ENCODE data around the gene COPS3. TPM values are rescaled to one million over a fixed set of nuclear protein-coding genes. Genes with fewer than 3 reads are reported as not detected.
"Not testable (repeated sequence)": the region's sequence is repeated elsewhere in the genome, so short reads cannot be mapped to it uniquely, and the experiment has no call there.

COPS3 gene
- total RNA-seq, 3 donors from 2014 or later: 154 to 163 (median 161) TPM

DNA sequence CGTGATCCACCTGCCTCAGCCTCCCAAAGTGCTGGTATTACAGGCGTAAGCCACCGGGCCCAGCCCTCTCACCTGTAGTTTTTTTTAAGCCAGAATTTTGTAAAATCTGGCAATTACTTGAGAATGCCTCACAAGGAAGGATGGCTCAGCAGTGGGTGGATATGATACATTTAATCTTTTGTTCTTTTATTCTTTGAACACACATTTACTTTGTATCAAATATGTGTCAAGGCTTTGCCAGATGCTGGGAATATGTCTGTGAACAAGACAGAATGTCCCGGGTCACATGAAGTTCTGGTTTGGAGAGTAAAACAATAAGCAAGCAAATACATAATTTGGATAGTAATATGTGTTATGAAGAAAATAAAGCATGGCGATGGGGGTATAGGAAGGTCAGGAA is 4.9 kb upstream of the COPS3 start:
- H3K36me3 Mint-ChIP-seq (ENCODE audit: insufficient read depth): no peaks in the 10 kb centered on the region
- no peak overlapping the region for H3K4me3 Mint-ChIP-seq
- DNase-seq (no peak), ATAC-seq (no peak)
- no peaks in the 10 kb centered on the region for H3K9me3 Mint-ChIP-seq
- peaks cover 7% of the 10 kb centered on the region for H3K4me1 Mint-ChIP-seq (ENCODE audit: low read depth)
- H3K27me3 Mint-ChIP-seq (ENCODE audit: low read depth): no peaks in the 10 kb centered on the region

GRCh38 chr17:17279316-17279715 is 1.7 kb downstream of the COPS3 start:
- H3K36me3 Mint-ChIP-seq (ENCODE audit: insufficient read depth): peaks cover 16% of the 10 kb centered on the region
- no peaks in the 10 kb centered on the region for H3K9me3 Mint-ChIP-seq

GRCh38 chr17:17277431-17277830 is 3.6 kb downstream of the COPS3 start:
- H3K4me3 Mint-ChIP-seq; ATAC-seq; H3K27me3 Mint-ChIP-seq (ENCODE audit: low read depth); H3K9me3 Mint-ChIP-seq; DNase-seq: not testable (repeated sequence)
- H3K4me1 Mint-ChIP-seq (ENCODE audit: low read depth): peaks cover 37% of the 10 kb centered on the region
- peaks cover 18% of the 10 kb centered on the region for H3K36me3 Mint-ChIP-seq (ENCODE audit: insufficient read depth)

More at GRCh38 chr17:17279316-17279715, 1.7 kb downstream of the COPS3 start:
- ATAC-seq (no peak), DNase-seq (no peak)
- H3K4me1 Mint-ChIP-seq (ENCODE audit: low read depth): peaks cover 35% of the 10 kb centered on the region
- peak overlapping the region; percentile 95 for H3K4me3 Mint-ChIP-seq
- no peaks in the 10 kb centered on the region for H3K27me3 Mint-ChIP-seq (ENCODE audit: low read depth)

- DNase-seq (no peak), ATAC-seq (no peak)
- Mint-ChIP-seq H3K36me3 (ENCODE audit: insufficient read depth) (peaks cover 18% of the 10 kb centered on the region), H3K27me3 (ENCODE audit: low read depth) (no peaks in the 10 kb centered on the region), H3K4me1 (ENCODE audit: low read depth) (peaks cover 30% of the 10 kb centered on the region), H3K9me3 (no peaks in the 10 kb centered on the region), H3K4me3 (no peak overlapping the region)
Observed at GRCh38 chr17:17275971-17276370, 5.1 kb downstream of the COPS3 start.

GRCh38 chr17:17269926-17270773 is 10.9 kb downstream of the COPS3 start:
- H3K9me3 Mint-ChIP-seq: no peaks in the 10 kb centered on the region
- ATAC-seq (peak in 1 of 2 donors; percentile 27), DNase-seq (no peak)
- peaks cover 17% of the 10 kb centered on the region for H3K36me3 Mint-ChIP-seq (ENCODE audit: insufficient read depth)
- H3K27me3 Mint-ChIP-seq (ENCODE audit: low read depth): no peaks in the 10 kb centered on the region
- H3K4me3 Mint-ChIP-seq: no peak overlapping the region
- peaks cover 5% of the 10 kb centered on the region for H3K4me1 Mint-ChIP-seq (ENCODE audit: low read depth)

DNA sequence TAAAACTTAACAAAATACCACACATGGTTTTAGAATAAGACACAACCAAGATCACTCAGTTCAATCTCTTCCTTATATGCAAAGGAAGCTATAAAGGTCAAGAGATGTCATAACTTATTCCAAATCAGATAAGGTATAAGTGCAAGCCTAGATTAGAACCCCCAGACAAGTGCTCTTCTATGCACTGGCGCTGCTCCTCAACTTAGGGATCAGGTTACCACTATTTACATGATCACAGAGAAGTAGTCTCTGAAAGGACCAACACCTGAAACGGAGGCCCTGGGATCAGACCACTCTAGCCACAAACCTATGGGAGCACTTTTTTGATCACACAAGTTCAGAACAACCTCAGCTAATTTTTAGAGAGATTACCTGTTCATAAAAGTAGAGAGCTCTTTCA is 16.6 kb downstream of the COPS3 start:
- H3K4me3 Mint-ChIP-seq: no peak overlapping the region
- H3K9me3 Mint-ChIP-seq: no peaks in the 10 kb centered on the region
- no peak for DNase-seq
- peaks cover 28% of the 10 kb centered on the region for H3K36me3 Mint-ChIP-seq (ENCODE audit: insufficient read depth)
- H3K4me1 Mint-ChIP-seq (ENCODE audit: low read depth): no peaks in the 10 kb centered on the region
- no peak for ATAC-seq
- H3K27me3 Mint-ChIP-seq (ENCODE audit: low read depth): no peaks in the 10 kb centered on the region

GRCh38 chr17:17258998-17259397 is 22.0 kb downstream of the COPS3 start:
- Mint-ChIP-seq H3K4me3 (no peak overlapping the region), H3K27me3 (ENCODE audit: low read depth) (no peaks in the 10 kb centered on the region), H3K36me3 (ENCODE audit: insufficient read depth) (peaks cover 40% of the 10 kb centered on the region), H3K9me3 (no peaks in the 10 kb centered on the region), H3K4me1 (ENCODE audit: low read depth) (no peaks in the 10 kb centered on the region)
- DNase-seq (no peak), ATAC-seq (no peak)

DNA sequence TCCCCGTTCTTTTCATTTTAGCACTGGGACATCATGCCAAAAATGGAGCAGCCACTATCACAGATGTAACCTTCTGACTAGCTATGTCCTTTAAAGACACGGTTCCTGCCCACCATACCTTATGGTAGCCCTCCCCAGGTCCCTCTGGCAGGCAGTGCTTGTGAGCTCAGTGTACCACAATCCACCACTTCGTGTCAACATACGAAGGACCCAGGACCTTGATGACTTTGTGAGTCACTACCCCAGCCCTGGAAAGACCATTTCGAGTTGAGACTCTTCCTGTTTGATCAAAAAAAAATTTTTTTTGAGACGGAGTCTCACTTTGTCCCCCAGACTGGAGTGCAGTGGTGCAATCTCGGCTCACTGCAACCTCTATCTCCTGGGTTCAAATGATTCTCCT is 23.0 kb downstream of the COPS3 start:
- Mint-ChIP-seq H3K4me3 (no peak overlapping the region), H3K36me3 (ENCODE audit: insufficient read depth) (peaks cover 41% of the 10 kb centered on the region), H3K4me1 (ENCODE audit: low read depth) (peaks cover 4% of the 10 kb centered on the region), H3K27me3 (ENCODE audit: low read depth) (no peaks in the 10 kb centered on the region), H3K9me3 (no peaks in the 10 kb centered on the region)
- ATAC-seq (no peak), DNase-seq (no peak)

DNA sequence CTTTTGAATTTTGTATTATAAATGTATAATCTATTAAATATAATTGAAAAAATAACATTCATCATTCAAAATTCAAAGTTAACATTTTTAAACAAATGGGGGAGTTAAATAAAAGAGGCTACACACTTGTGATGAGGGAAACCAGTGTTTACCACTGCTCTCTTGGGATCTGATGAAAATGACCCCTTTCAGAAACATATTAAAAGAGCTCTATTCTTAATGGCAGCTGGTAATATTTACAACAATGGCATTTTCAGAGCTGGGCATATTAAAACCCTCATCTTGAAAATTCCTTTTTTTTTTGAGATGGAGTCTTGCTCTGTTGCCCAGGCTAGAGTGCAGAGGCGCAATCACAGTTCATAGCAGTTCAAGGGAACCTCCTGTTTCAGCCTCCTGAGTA is 24.7 kb downstream of the COPS3 start:
- Mint-ChIP-seq H3K4me1 (ENCODE audit: low read depth) (peaks cover 4% of the 10 kb centered on the region), H3K36me3 (ENCODE audit: insufficient read depth) (peaks cover 46% of the 10 kb centered on the region)

DNA sequence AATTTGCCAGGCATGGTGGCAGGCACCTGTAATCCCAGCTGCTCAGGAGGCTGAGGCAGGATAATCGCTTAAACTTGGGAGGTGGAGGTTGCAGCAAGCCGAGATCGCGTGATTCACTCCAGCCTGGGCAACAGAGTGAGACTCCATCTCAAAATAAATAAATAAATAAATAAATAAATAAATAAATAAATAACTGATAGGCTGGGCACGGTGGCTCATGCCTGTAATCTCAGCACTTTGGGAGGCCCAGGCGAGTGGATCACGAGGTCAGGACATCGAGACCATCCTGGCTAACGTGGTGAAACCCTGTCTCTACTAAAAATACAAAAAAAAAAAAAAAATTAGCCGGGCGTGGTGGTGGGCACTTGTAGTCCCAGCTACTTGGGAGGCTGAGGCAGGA is 25.4 kb downstream of the COPS3 start:
- peaks cover 45% of the 10 kb centered on the region for H3K36me3 Mint-ChIP-seq (ENCODE audit: insufficient read depth)
- not testable (repeated sequence) for ATAC-seq; H3K9me3 Mint-ChIP-seq; H3K4me1 Mint-ChIP-seq (ENCODE audit: low read depth); DNase-seq; H3K4me3 Mint-ChIP-seq; H3K27me3 Mint-ChIP-seq (ENCODE audit: low read depth)

More for the DNA sequence above, 24.7 kb downstream of the COPS3 start:
- H3K27me3 Mint-ChIP-seq (ENCODE audit: low read depth): no peaks in the 10 kb centered on the region
- H3K4me3 Mint-ChIP-seq: no peak overlapping the region
- ATAC-seq: no peak
- no peaks in the 10 kb centered on the region for H3K9me3 Mint-ChIP-seq
- no peak for DNase-seq

GRCh38 chr17:17254036-17254435 is 27.0 kb downstream of the COPS3 start:
- H3K4me3 Mint-ChIP-seq: no peak overlapping the region
- DNase-seq: no peak
- peaks cover 4% of the 10 kb centered on the region for H3K4me1 Mint-ChIP-seq (ENCODE audit: low read depth)
- H3K9me3 Mint-ChIP-seq: no peaks in the 10 kb centered on the region
- no peaks in the 10 kb centered on the region for H3K27me3 Mint-ChIP-seq (ENCODE audit: low read depth)
- peaks cover 34% of the 10 kb centered on the region for H3K36me3 Mint-ChIP-seq (ENCODE audit: insufficient read depth)
- ATAC-seq: no peak

- Mint-ChIP-seq H3K4me3 (no peak overlapping the region), H3K9me3 (no peaks in the 10 kb centered on the region), H3K36me3 (ENCODE audit: insufficient read depth) (peaks cover 33% of the 10 kb centered on the region), H3K4me1 (ENCODE audit: low read depth) (peaks cover 4% of the 10 kb centered on the region), H3K27me3 (ENCODE audit: low read depth) (no peaks in the 10 kb centered on the region)
- DNase-seq: no peak
- no peak for ATAC-seq
Observed at GRCh38 chr17:17253406-17253805, 27.6 kb downstream of the COPS3 start.

DNA sequence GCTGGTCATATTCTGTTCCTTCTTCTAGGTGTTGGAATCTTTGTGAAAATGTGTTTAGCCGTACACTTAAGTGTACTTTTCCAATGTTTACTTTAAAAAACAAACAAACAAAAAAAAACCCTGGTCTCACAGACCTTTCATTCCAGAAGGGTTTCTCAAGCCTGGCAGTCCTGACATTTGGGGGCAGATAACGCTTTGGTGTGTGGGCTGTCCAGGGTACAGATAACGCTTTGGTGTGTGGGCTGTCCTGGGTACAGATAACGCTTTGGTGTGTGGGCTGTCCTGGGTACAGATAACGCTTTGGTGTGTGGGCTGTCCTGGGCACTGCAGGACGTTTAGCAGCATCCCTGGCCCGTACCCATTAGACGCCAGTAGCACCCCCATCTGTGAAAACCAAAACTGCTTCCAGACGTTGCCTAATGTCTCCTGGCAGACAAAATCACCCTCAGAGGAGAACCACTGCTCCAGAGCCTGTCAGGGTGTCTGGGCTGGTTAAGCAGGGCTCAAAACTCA is 28.8 kb downstream of the COPS3 start:
- ATAC-seq: no peak
- peaks cover 34% of the 10 kb centered on the region for H3K36me3 Mint-ChIP-seq (ENCODE audit: insufficient read depth)
- no peaks in the 10 kb centered on the region for H3K27me3 Mint-ChIP-seq (ENCODE audit: low read depth)
- DNase-seq: no peak
- H3K4me1 Mint-ChIP-seq (ENCODE audit: low read depth): peaks cover 4% of the 10 kb centered on the region
- no peaks in the 10 kb centered on the region for H3K9me3 Mint-ChIP-seq
- no peak overlapping the region for H3K4me3 Mint-ChIP-seq

DNA sequence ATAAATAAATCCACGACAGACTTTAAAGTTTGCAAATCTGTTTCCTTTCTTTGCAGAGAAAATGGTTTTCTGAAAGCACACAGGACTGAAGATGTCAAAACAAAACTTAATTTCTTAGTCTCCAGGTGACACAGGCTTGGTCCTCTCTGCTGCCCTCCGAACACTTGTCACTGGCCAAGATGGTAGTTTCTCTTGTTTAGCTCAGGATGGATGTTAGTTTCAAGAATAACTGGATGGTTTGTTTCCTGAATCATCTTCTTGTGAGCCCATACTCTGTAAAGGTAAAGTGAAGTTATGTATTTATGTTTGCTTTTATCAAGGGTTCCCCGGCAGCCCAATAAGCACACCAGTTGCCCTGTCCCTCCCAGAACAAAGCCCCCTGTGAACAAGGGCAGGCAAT is 34.2 kb downstream of the COPS3 start:
- H3K4me1 Mint-ChIP-seq (ENCODE audit: low read depth): no peaks in the 10 kb centered on the region
- DNase-seq (no peak), ATAC-seq (no peak)
- no peaks in the 10 kb centered on the region for H3K27me3 Mint-ChIP-seq (ENCODE audit: low read depth)
- no peaks in the 10 kb centered on the region for H3K9me3 Mint-ChIP-seq
- H3K4me3 Mint-ChIP-seq: no peak overlapping the region
- H3K36me3 Mint-ChIP-seq (ENCODE audit: insufficient read depth): peaks cover 22% of the 10 kb centered on the region

DNA sequence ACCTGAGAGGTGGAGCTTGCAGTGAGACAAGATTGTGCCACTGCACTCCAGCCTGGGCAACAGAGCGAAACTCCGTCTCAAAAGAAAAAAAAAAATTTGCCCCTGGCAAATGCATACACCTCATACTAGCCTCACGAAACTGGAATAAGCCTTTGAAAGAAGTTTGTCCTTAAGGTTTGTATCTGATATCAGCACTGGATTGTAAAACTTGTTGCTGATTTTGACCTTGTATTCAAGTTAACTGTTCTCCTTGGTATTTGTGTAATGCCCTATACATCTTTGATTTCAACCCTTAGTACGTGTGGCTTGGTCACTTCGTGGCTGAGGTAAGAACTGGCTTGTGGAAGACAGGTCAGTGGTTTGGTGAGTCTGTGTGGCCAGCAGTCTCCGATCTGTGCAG is 37.9 kb downstream of the COPS3 start:
- peaks cover 14% of the 10 kb centered on the region for H3K36me3 Mint-ChIP-seq (ENCODE audit: insufficient read depth)
- peaks cover 9% of the 10 kb centered on the region for H3K4me1 Mint-ChIP-seq (ENCODE audit: low read depth)
- no peaks in the 10 kb centered on the region for H3K27me3 Mint-ChIP-seq (ENCODE audit: low read depth)
- DNase-seq (no peak), ATAC-seq (no peak)
- H3K9me3 Mint-ChIP-seq: no peaks in the 10 kb centered on the region
- H3K4me3 Mint-ChIP-seq: no peak overlapping the region

Data from activated T-cell treated with anti-CD3 and anti-CD28 coated beads, Interleukin-2, amount 50 U/mL, for 4 hours (primary cell).